ENCODE measurements around the gene F13B.

Gene F13B

DNA sequence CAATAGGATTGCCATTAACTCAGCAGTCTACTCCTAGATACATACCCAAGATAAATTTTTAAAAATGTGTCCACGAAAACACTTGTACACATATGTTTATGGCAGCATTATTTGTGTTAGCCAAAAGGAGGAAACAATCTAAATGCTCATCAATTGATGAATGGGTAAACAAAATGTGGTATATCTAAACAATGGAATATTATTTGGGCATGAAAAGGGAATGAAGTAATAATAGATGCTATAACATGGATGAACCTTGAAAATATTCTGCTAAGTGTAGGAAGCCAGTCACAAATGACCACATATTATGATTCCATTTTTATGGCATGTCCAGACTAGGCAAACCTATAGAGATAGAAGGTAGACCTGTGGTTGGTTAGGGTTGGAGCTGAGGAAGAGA is 55.4 kb downstream of the F13B start:
- no peak for TF ChIP-seq SIN3A (IDR thresholded peaks at IDR 0.05; ENCODE audit: borderline replicate concordance, insufficient read depth, low read length)
- no peak for TF ChIP-seq REST (IDR thresholded peaks at IDR 0.05; ENCODE audit: insufficient read depth in 1 of 2, low read depth in 2 of 2, low read length in 2 of 2)
- TF ChIP-seq FOXP2 (optimal IDR thresholded peaks at IDR 0.05; ENCODE audit: borderline replicate concordance, extremely low read depth, extremely low read length, insufficient read depth): no peak
- TF ChIP-seq POLR2AphosphoS5 (IDR thresholded peaks at IDR 0.05; ENCODE audit: low read depth, low read length): no peak
- no peak for TF ChIP-seq TAF1 (IDR thresholded peaks at IDR 0.05; ENCODE audit: borderline replicate concordance, insufficient read depth, low read length)

DNA sequence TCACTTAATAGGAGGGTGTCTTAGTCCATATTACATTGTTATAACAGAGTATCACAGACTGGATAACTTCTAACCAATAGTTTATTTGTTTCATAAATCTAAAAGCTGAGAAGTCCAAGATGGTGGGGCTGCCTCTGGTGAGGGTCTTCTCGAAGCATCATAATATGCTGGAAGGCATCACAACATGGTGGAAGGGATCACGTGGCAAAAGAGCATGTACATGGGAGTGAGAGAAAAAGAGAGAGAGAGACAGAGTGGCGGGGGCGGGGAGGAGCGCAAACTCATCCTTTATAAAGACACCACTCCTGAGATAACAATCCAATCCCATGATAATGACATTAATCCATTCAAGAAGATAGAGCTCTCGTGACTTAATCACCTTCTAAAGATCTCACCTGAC is 58.2 kb downstream of the F13B start:
- TF ChIP-seq FOXP2 (optimal IDR thresholded peaks at IDR 0.05; ENCODE audit: borderline replicate concordance, extremely low read depth, extremely low read length, insufficient read depth) (no peak), POLR2AphosphoS5 (IDR thresholded peaks at IDR 0.05; ENCODE audit: low read depth, low read length) (no peak), SIN3A (IDR thresholded peaks at IDR 0.05; ENCODE audit: borderline replicate concordance, insufficient read depth, low read length) (no peak), TAF1 (IDR thresholded peaks at IDR 0.05; ENCODE audit: borderline replicate concordance, insufficient read depth, low read length) (no peak), REST (IDR thresholded peaks at IDR 0.05; ENCODE audit: insufficient read depth in 1 of 2, low read depth in 2 of 2, low read length in 2 of 2) (no peak)

GRCh38 chr1:197003132-197003531 is 63.9 kb downstream of the F13B start:
- TF ChIP-seq SIN3A (IDR thresholded peaks at IDR 0.05; ENCODE audit: borderline replicate concordance, insufficient read depth, low read length) (no peak), POLR2AphosphoS5 (IDR thresholded peaks at IDR 0.05; ENCODE audit: low read depth, low read length) (no peak), TAF1 (IDR thresholded peaks at IDR 0.05; ENCODE audit: borderline replicate concordance, insufficient read depth, low read length) (no peak), REST (IDR thresholded peaks at IDR 0.05; ENCODE audit: insufficient read depth in 1 of 2, low read depth in 2 of 2, low read length in 2 of 2) (no peak)

DNA sequence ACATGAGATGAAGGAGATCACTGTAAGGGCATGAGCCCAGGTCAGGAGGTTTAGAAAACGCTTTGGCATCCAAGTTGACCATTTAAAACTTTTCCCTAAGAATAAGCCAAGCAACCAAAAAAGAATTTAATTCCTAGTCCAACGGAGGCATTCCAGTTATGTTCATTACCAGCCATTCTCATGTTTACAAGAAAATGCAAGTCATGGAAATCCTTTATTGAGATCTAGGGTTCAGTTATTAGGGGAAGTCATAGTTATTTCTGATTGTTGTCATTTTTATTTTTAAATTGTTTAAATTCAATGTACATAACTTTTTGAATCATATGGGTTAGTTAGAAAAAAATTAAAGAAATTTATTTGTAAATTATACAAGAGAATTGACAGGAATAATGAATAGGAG is 65.2 kb downstream of the F13B start:
- no peak for TF ChIP-seq SIN3A (IDR thresholded peaks at IDR 0.05; ENCODE audit: borderline replicate concordance, insufficient read depth, low read length)
- no peak for TF ChIP-seq FOXP2 (optimal IDR thresholded peaks at IDR 0.05; ENCODE audit: borderline replicate concordance, extremely low read depth, extremely low read length, insufficient read depth)
- no peak for TF ChIP-seq REST (IDR thresholded peaks at IDR 0.05; ENCODE audit: insufficient read depth in 1 of 2, low read depth in 2 of 2, low read length in 2 of 2)
- no peak for TF ChIP-seq POLR2AphosphoS5 (IDR thresholded peaks at IDR 0.05; ENCODE audit: low read depth, low read length)
- no peak for TF ChIP-seq TAF1 (IDR thresholded peaks at IDR 0.05; ENCODE audit: borderline replicate concordance, insufficient read depth, low read length)

GRCh38 chr1:196997423-196997822 is 69.6 kb downstream of the F13B start:
- no peak for TF ChIP-seq TAF1 (IDR thresholded peaks at IDR 0.05; ENCODE audit: borderline replicate concordance, insufficient read depth, low read length)
- TF ChIP-seq REST (IDR thresholded peaks at IDR 0.05; ENCODE audit: insufficient read depth in 1 of 2, low read depth in 2 of 2, low read length in 2 of 2): no peak
- no peak for TF ChIP-seq FOXP2 (optimal IDR thresholded peaks at IDR 0.05; ENCODE audit: borderline replicate concordance, extremely low read depth, extremely low read length, insufficient read depth)
- no peak for TF ChIP-seq POLR2AphosphoS5 (IDR thresholded peaks at IDR 0.05; ENCODE audit: low read depth, low read length)
- no peak for TF ChIP-seq SIN3A (IDR thresholded peaks at IDR 0.05; ENCODE audit: borderline replicate concordance, insufficient read depth, low read length)

Measured in PFSK-1 (cell line).